Adrenal gland (tissue), 12 donors: ENCODE measurements around the gene TEDC1. TPM values are rescaled to one million over a fixed set of nuclear protein-coding genes. Genes with fewer than 3 reads are reported as not detected.

ENCODE experiments used
- DNase-seq, 7 donors: peaks; one replicate each; pipeline ENCODE4 v3.0.0-alpha.2; 2019 to 2020
- H3K27ac ChIP-seq, 5 donors: fragments of 200-600 bp; sonication (generic) in 4 of 5; 1 replicate in 3 of 5; 2 replicates in 2 of 5; pipeline versions ENCODE4 v1.5.1 to v1.8.0; 2016 to 2020; ENCODE audit warnings: mild to moderate bottlenecking in 1 of 5
- H3K27me3 ChIP-seq: fragments of 200-600 bp; 2 replicates; pipeline ENCODE4 v1.8.0; 2021
- H3K36me3 ChIP-seq, 2 donors: fragments of 200-600 bp; replicated peaks in 1 of 2; 1 replicate in 1 of 2; 2 replicates in 1 of 2; pipeline versions ENCODE4 v1.5.1 to v1.8.0; 2018 to 2022
- H3K4me1 ChIP-seq, 2 donors: fragments of 200-600 bp; replicated peaks in 1 of 2; 1 replicate in 1 of 2; 2 replicates in 1 of 2; pipeline versions ENCODE4 v1.5.1 to v1.8.0; 2018 to 2021
- H3K4me3 ChIP-seq, 4 donors: fragments of 200-600 bp; sonication (generic) in 3 of 4; one replicate each; pipeline ENCODE4 v1.5.1; 2016 to 2018
- H3K9me3 ChIP-seq, 3 donors: fragments of 200-600 bp; sonication (generic) in 1 of 3; replicated peaks in 1 of 3; 1 replicate in 2 of 3; 2 replicates in 1 of 3; pipeline versions ENCODE4 v1.5.1 to v1.8.0; 2016 to 2021
- POLR2A ChIP-seq, 2 donors: fragments of 450-650 bp; IDR thresholded peaks; one replicate each; pipeline ENCODE4 v1.6.1; 2017; ENCODE audit warnings: antibody characterized with exemption in 2 of 2, mild to moderate bottlenecking in 2 of 2, moderate library complexity in 1 of 2
- WGBS, 4 donors: extraction: QIAGEN DNeasy Blood & Tissue Kit in 2 of 4; methylation state at CpG; one replicate each; pipeline versions ENCODE4 v1.1.5 to v1.1.7; 2013 to 2017; 5-methylcytosine and 5-hydroxymethylcytosine counted together
- intact Hi-C, 2 donors: fragments of 100-400 bp; cut with DNase I; formaldehyde crosslinking; loops; one replicate each; pipeline versions ENCODE4 v1.14.1 to v1.15.0; 2022 to 2023
- polyA plus RNA-seq, 3 donors: library from polyadenylated mRNA; stranded (reverse); fragments of 200-250 nt in 2 of 3; fragments of 350-450 nt in 1 of 3; fragmentation: Illumina TruSeq in 1 of 3; extraction: RNeasy Lipid Tissue Mini Kit (QIAGEN cat#74804) in 1 of 3; gene quantifications; one replicate each; pipeline ENCODE4 v1.2.3, GENCODE V29; 2013 to 2014
- total RNA-seq, 9 donors: library from RNA; depleted of rRNA in 4 of 9; stranded (reverse); fragments of >200 nt in 4 of 9; fragments of 120-200 nt in 1 of 9; fragmentation: NEBNext Ultra II Directional in 1 of 9; extraction: Animal tissue kit (Norgen Biotek cat#: 25700) in 1 of 9; gene quantifications; one replicate each; pipeline versions ENCODE4 v1.1.0 to v1.2.4, GENCODE V29; 2013 to 2023
- TF ChIP-seq, protein P1 (sequence below), 6 experiments: fragments of 450-650 bp in 4 of 6; fragments of 200-600 bp in 2 of 6; sonication (generic) in 1 of 6; IDR thresholded peaks; 1 replicate in 5 of 6; 2 replicates in 1 of 6; pipeline versions ENCODE4 v1.5.1 to v1.8.0; 2016 to 2021; ENCODE audit warnings: antibody characterized with exemption in 6 of 6, mild to moderate bottlenecking in 2 of 6, moderate library complexity in 1 of 6
- donor health status: healthy with polysubstance abuse.
- donor health status: Bipolar disorder and iron deficiency.
- donor health status: DM: yes; HTN: yes; CAD: no.
- donor health status: DM: no; HTN: no; CAD: no.
- donor health status: DM: no; HTN: no; CAD: no.
- donor health status: DM: yes; HTN: yes; CAD: no.

The TEDC1 gene
- total and polyA plus RNA-seq, 12 donors, result 0.24 to 19.1 (median 3.4) TPM

DNA sequence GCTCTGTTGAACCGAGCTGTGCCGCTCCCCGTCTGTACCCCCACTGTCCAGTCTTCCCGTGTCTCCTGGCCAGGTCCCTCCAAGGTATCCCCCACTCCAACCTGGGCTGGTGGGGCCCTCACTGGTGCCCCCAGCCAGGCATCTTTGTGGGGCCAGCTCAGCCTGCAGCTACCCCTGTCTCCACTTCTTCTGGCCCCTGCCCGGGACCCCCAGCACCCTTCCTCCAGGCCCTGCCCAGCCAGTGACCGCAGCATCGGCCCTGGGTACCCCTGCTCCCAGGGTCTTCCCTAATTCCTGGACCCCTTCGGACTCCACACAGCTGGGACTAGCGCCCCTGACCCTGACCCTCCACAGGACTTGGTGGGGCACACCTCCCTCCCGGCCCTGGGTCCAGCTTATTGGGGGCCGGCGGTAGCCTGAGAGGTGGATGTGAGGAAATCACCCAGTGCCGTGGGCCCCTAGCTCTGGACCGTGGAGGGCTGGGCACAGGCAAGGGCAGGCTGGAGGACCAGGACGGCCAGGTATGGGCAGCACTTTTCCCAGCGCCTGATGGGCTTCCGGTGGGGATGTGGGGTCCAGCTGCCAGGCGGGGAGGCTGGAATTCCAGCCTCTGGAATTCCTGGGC is 8.4 kb upstream of the TEDC1 start:
- 59 to 71% (median 69%) methylated on average over 8 to 18 of the region's 18 CpGs for WGBS, 4 donors
- Histone ChIP-seq H3K4me3 (no peak overlapping the region), H3K27ac (peak overlapping the region in 4 of 5 donors; percentile 32 to 91 (median 73)), H3K4me1 (peaks cover 13 to 45% of the 10 kb centered on the region in 2 donors), H3K9me3 (no peaks in the 10 kb centered on the region), H3K27me3 (peaks cover 9% of the 10 kb centered on the region), H3K36me3 (no peaks in the 10 kb centered on the region)
- DNase-seq, result no peak
- intact Hi-C loops, result no loop called here
- TF ChIP-seq, protein P1, sequence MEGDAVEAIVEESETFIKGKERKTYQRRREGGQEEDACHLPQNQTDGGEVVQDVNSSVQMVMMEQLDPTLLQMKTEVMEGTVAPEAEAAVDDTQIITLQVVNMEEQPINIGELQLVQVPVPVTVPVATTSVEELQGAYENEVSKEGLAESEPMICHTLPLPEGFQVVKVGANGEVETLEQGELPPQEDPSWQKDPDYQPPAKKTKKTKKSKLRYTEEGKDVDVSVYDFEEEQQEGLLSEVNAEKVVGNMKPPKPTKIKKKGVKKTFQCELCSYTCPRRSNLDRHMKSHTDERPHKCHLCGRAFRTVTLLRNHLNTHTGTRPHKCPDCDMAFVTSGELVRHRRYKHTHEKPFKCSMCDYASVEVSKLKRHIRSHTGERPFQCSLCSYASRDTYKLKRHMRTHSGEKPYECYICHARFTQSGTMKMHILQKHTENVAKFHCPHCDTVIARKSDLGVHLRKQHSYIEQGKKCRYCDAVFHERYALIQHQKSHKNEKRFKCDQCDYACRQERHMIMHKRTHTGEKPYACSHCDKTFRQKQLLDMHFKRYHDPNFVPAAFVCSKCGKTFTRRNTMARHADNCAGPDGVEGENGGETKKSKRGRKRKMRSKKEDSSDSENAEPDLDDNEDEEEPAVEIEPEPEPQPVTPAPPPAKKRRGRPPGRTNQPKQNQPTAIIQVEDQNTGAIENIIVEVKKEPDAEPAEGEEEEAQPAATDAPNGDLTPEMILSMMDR (IDR thresholded peaks at IDR 0.05), result no peak

GRCh38 chr14:105483300-105484068 is 7.6 kb upstream of the TEDC1 start:
- no peak for DNase-seq
- TF ChIP-seq POLR2A (IDR thresholded peaks at IDR 0.05), result no peak
- TF ChIP-seq, protein P1 (IDR thresholded peaks at IDR 0.05), result no peak
- intact Hi-C loops, result no loop called here
- Histone ChIP-seq H3K27ac (peak overlapping the region in 2 of 5 donors; percentile 91), H3K9me3 (no peaks in the 10 kb centered on the region), H3K4me1 (peaks cover 13 to 49% of the 10 kb centered on the region in 2 donors), H3K4me3 (no peak overlapping the region), H3K27me3 (peaks cover 11% of the 10 kb centered on the region), H3K36me3 (no peaks in the 10 kb centered on the region)
- WGBS, 4 donors, result 75 to 93% (median 78%) methylated on average over 2 to 18 of the region's 18 CpGs

- H3K27ac ChIP-seq, result peak overlapping the region in 1 of 5 donors; percentile 26
- H3K9me3 ChIP-seq, result no peaks in the 10 kb centered on the region
- WGBS, 4 donors, result 54 to 65% (median 58%) methylated on average over 13 to 20 of the region's 20 CpGs
- no peaks in the 10 kb centered on the region for H3K36me3 ChIP-seq
- no peak overlapping the region for H3K4me3 ChIP-seq
- intact Hi-C loops, result no loop called here
- H3K4me1 ChIP-seq, result peaks cover 13 to 53% of the 10 kb centered on the region in 2 donors
- peaks cover 11% of the 10 kb centered on the region for H3K27me3 ChIP-seq
- no peak for TF ChIP-seq POLR2A (IDR thresholded peaks at IDR 0.05)
- TF ChIP-seq, protein P1 (IDR thresholded peaks at IDR 0.05), result no peak
- DNase-seq, result peak in 1 of 7 donors; percentile 80
These were observed 6.7 kb upstream of the TEDC1 start for GRCh38 chr14:105484069-105484996.

GRCh38 chr14:105484997-105485393 is 6.1 kb upstream of the TEDC1 start:
- peaks cover 11% of the 10 kb centered on the region for H3K27me3 ChIP-seq
- no peak overlapping the region for H3K4me3 ChIP-seq
- H3K9me3 ChIP-seq, result no peaks in the 10 kb centered on the region
- DNase-seq, result no peak
- peaks cover 16 to 56% of the 10 kb centered on the region in 2 donors for H3K4me1 ChIP-seq
- 74 to 88% (median 78%) methylated on average over 5 to 16 of the region's 16 CpGs for WGBS, 4 donors
- H3K27ac ChIP-seq, result no peak overlapping the region
- intact Hi-C loops, result loop anchor here (5.0 kb wide), 2 partner anchors 38 to 113 kb away; no protein-coding TSS in a partner anchor
- TF ChIP-seq, protein P1 (IDR thresholded peaks at IDR 0.05), result no peak
- TF ChIP-seq POLR2A (IDR thresholded peaks at IDR 0.05), result no peak
- H3K36me3 ChIP-seq, result no peaks in the 10 kb centered on the region
